H1 (cell line): ENCODE measurements around the gene OPHN1. TPM values are rescaled to one million over a fixed set of nuclear protein-coding genes. Genes with fewer than 3 reads are reported as not detected.

Source experiments
- CHD7 ChIP-seq: fragments of 300-600 bp; sonication (generic); IDR thresholded peaks from 2 replicates; pipeline ENCODE4 v1.7.1; 2012; ENCODE audit warnings: low read length, moderate library complexity, mild to moderate bottlenecking, inconsistent platforms; ENCODE audit not compliant: insufficient replicate concordance
- NRF1 ChIP-seq: IDR thresholded peaks from 2 replicates; pipeline ENCODE4 v1.6.1; 2011; ENCODE audit warnings: mild to moderate bottlenecking, low read depth, low read length, improper control_type of control experiment
- SIRT6 ChIP-seq: IDR thresholded peaks from one replicate; pipeline ENCODE4 v1.7.1; 2012; ENCODE audit warnings: low read length, inconsistent platforms
- polyA plus RNA-seq, 7 experiments: library from polyadenylated mRNA; depleted of rRNA in 3 of 7; stranded (reverse) in 5 of 7; unstranded in 2 of 7; fragments of >200 nt in 5 of 7; fragments of 200-250 nt in 2 of 7; gene quantifications; 1 replicate in 5 of 7; 2 replicates in 1 of 7; 4 replicates in 1 of 7; pipeline versions ENCODE4 v1.2.1 to v1.2.3, GENCODE V29; 2011 to 2013; ENCODE audit warnings: missing spikeins in 2 of 7, mixed read lengths in 2 of 7
- total RNA-seq: library from RNA; stranded (reverse); fragmentation: NEBNext Ultra II Directional; extraction: Animal tissue kit (Norgen Biotek cat#: 25700); gene quantifications from 2 replicates; pipeline ENCODE4 v1.2.1, GENCODE V29; 2021

Gene OPHN1
- total and polyA plus RNA-seq, 2 of the 8 experiments (the other 6 are each of a cell fraction or from before 2014, with no cell fraction given) = 1.2 to 3.5 TPM

- TF ChIP-seq CHD7 (no peak), NRF1 (no peak), SIRT6 (no peak)
These were observed 6.0 kb upstream of the OPHN1 start (continued) for GRCh38 chrX:68439341-68439740.
